SK-N-SH treated with all-trans-retinoic acid at 6 μM for 48 hours (cell line): ENCODE measurements around the gene MKRN2OS.

Experiments
- ATAC-seq: fragments of 200-7000 bp; cut with Tn5 transposase; 3 replicates; pipeline ENCODE4 v1.9.1; 2020; ENCODE audit warnings: mild to moderate bottlenecking, moderate library complexity
- BACH2 ChIP-seq: fragments of 250-450 bp; sonication (Bioruptor Pico); IDR thresholded peaks from 2 replicates; pipeline ENCODE4 v1.9.0; 2021; ENCODE audit warnings: mild to moderate bottlenecking, borderline replicate concordance
- CSDC2 ChIP-seq: fragments of 250-450 bp; sonication (Bioruptor Pico); IDR thresholded peaks from 2 replicates; pipeline ENCODE4 v1.5.0; 2020; ENCODE audit warnings: mild to moderate bottlenecking, moderate library complexity
- ESRRG ChIP-seq: fragments of 250-450 bp; sonication (Bioruptor Pico); IDR thresholded peaks from 2 replicates; pipeline ENCODE4 v1.6.1; 2021; ENCODE audit warnings: mild to moderate bottlenecking
- GLIS3 ChIP-seq: fragments of 250-450 bp; sonication (Bioruptor Pico); IDR thresholded peaks from 2 replicates; pipeline ENCODE4 v1.5.0; 2020; ENCODE audit warnings: mild to moderate bottlenecking, moderate library complexity
- ISL1 ChIP-seq: fragments of 250-450 bp; sonication (Bioruptor Pico); IDR thresholded peaks from 2 replicates; pipeline ENCODE4 v2.1.2; 2022; ENCODE audit warnings: mild to moderate bottlenecking, moderate library complexity
- OSR1 ChIP-seq: fragments of 250-450 bp; sonication (Bioruptor Pico); IDR thresholded peaks from 2 replicates; pipeline ENCODE4 v1.8.0; 2022; ENCODE audit warnings: moderate library complexity, mild to moderate bottlenecking, inconsistent platforms
- PPARA ChIP-seq: fragments of 250-450 bp; sonication (Bioruptor Pico); IDR thresholded peaks from 2 replicates; pipeline ENCODE4 v1.5.0; 2020; ENCODE audit warnings: mild to moderate bottlenecking, borderline replicate concordance
- RARB ChIP-seq: fragments of 250-450 bp; sonication (Bioruptor Pico); IDR thresholded peaks from 2 replicates; pipeline ENCODE4 v1.8.0; 2021; ENCODE audit warnings: mild to moderate bottlenecking, moderate library complexity
- SNAI2 ChIP-seq: fragments of 250-450 bp; sonication (Bioruptor Pico); IDR thresholded peaks from 2 replicates; pipeline ENCODE4 v1.5.0; 2020; ENCODE audit warnings: mild to moderate bottlenecking, moderate library complexity
- TCF4 ChIP-seq: fragments of 250-450 bp; sonication (Bioruptor Pico); IDR thresholded peaks from 2 replicates; pipeline ENCODE4 v1.8.0; 2021; ENCODE audit warnings: mild to moderate bottlenecking, moderate library complexity, borderline replicate concordance
- TOX ChIP-seq: fragments of 250-450 bp; sonication (Bioruptor Pico); IDR thresholded peaks from 2 replicates; pipeline ENCODE4 v1.8.0; 2021; ENCODE audit warnings: mild to moderate bottlenecking, moderate library complexity, borderline replicate concordance
- ZFP3 ChIP-seq: fragments of 250-450 bp; sonication (Bioruptor Pico); IDR thresholded peaks from 2 replicates; pipeline ENCODE4 v1.5.0; 2020; ENCODE audit warnings: mild to moderate bottlenecking, moderate library complexity
- ZFP30 ChIP-seq: fragments of 450-650 bp; formaldehyde crosslinking; IDR thresholded peaks from 2 replicates; pipeline ENCODE4 v1.5.0; 2022; ENCODE audit warnings: mild to moderate bottlenecking, moderate library complexity
- ZNF565 ChIP-seq: fragments of 450-650 bp; formaldehyde crosslinking; conservative IDR thresholded peaks from 2 replicates; pipeline ENCODE4 v1.5.0; 2020; ENCODE audit warnings: low read depth, mild to moderate bottlenecking, moderate library complexity
- ZNF70 ChIP-seq: fragments of 450-650 bp; formaldehyde crosslinking; IDR thresholded peaks from 2 replicates; pipeline ENCODE4 v1.5.0; 2020; ENCODE audit warnings: mild to moderate bottlenecking, moderate library complexity
- ZNF8 ChIP-seq: fragments of 450-650 bp; formaldehyde crosslinking; IDR thresholded peaks from 2 replicates; pipeline ENCODE4 v1.5.0; 2020; ENCODE audit warnings: mild to moderate bottlenecking, moderate library complexity
- TF ChIP-seq, protein P1 (sequence below): fragments of 250-450 bp; sonication (Bioruptor Pico); IDR thresholded peaks from 2 replicates; pipeline ENCODE4 v1.5.0; 2020; ENCODE audit warnings: mild to moderate bottlenecking, moderate library complexity
- TF ChIP-seq, protein P2 (sequence below): fragments of 250-450 bp; sonication (Bioruptor Pico); IDR thresholded peaks from 2 replicates; pipeline ENCODE4 v1.8.0; 2021; ENCODE audit warnings: low read depth, mild to moderate bottlenecking, moderate library complexity, borderline replicate concordance
- TF ChIP-seq, protein P3 (sequence below): fragments of 250-450 bp; sonication (Bioruptor Pico); IDR thresholded peaks from 2 replicates; pipeline ENCODE4 v1.5.1; 2020; ENCODE audit warnings: low read depth, mild to moderate bottlenecking, moderate library complexity
- TF ChIP-seq, protein P4 (sequence below): fragments of 250-450 bp; sonication (Bioruptor Pico); IDR thresholded peaks from 2 replicates; pipeline ENCODE4 v1.5.1; 2021; ENCODE audit warnings: mild to moderate bottlenecking, moderate library complexity

Gene MKRN2OS

DNA sequence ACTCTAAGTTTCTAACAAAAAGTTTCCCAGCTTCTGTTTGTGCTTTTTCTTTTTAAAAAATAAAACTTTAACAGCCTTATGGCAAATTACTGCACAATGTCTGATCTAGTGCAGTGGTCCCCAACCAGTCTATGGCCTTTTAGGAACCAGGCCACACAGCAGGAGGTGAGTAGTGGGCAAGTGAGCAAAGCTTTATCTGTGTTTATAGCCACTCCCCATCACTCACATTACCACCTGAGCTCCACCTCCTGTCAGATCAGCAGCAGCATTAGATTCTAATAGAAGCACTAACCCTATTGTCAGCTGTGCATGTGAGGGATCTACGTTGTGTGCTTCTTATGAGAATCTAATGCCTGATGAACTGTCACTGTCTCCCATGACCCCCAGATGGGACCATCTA lies 17.2 kb upstream of the MKRN2OS start (continued):
- TF ChIP-seq, protein P1, sequence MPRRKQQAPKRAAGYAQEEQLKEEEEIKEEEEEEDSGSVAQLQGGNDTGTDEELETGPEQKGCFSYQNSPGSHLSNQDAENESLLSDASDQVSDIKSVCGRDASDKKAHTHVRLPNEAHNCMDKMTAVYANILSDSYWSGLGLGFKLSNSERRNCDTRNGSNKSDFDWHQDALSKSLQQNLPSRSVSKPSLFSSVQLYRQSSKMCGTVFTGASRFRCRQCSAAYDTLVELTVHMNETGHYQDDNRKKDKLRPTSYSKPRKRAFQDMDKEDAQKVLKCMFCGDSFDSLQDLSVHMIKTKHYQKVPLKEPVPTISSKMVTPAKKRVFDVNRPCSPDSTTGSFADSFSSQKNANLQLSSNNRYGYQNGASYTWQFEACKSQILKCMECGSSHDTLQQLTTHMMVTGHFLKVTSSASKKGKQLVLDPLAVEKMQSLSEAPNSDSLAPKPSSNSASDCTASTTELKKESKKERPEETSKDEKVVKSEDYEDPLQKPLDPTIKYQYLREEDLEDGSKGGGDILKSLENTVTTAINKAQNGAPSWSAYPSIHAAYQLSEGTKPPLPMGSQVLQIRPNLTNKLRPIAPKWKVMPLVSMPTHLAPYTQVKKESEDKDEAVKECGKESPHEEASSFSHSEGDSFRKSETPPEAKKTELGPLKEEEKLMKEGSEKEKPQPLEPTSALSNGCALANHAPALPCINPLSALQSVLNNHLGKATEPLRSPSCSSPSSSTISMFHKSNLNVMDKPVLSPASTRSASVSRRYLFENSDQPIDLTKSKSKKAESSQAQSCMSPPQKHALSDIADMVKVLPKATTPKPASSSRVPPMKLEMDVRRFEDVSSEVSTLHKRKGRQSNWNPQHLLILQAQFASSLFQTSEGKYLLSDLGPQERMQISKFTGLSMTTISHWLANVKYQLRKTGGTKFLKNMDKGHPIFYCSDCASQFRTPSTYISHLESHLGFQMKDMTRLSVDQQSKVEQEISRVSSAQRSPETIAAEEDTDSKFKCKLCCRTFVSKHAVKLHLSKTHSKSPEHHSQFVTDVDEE = no peak
- TF ChIP-seq TOX (no peak), TCF4 (CRISPR knock-in tag) (no peak), ZNF8 (CRISPR knock-in tag) (no peak), CSDC2 (CRISPR knock-in tag) (no peak), ESRRG (CRISPR knock-in tag) (no peak), ISL1 (CRISPR knock-in tag) (no peak)
- TF ChIP-seq, all 23 proteins: peak for 0

DNA sequence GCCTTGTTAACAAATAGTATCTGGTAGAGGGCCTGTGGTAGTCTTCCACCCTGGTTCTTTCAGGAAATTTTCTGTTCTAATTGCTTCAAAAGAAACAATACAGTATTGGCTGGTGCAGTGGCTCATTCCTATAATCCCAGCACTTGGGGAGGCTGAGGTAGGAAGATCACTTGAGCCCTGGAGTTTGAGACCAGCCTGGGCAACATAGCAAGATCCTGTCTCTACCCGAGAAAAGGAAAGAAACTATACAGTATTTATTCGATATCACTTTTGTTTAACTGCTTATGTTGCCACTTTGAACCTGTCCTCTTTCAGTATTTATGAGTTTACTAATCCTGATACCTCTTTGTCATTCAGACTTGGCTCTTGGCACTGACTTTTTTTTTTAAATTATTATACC lies 16.1 kb upstream of the MKRN2OS start:
- no peak for ATAC-seq
- TF ChIP-seq, protein P2, sequence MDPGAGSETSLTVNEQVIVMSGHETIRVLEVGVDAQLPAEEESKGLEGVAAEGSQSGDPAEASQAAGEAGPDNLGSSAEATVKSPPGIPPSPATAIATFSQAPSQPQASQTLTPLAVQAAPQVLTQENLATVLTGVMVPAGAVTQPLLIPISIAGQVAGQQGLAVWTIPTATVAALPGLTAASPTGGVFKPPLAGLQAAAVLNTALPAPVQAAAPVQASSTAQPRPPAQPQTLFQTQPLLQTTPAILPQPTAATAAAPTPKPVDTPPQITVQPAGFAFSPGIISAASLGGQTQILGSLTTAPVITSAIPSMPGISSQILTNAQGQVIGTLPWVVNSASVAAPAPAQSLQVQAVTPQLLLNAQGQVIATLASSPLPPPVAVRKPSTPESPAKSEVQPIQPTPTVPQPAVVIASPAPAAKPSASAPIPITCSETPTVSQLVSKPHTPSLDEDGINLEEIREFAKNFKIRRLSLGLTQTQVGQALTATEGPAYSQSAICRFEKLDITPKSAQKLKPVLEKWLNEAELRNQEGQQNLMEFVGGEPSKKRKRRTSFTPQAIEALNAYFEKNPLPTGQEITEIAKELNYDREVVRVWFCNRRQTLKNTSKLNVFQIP (CRISPR knock-in tag) = no peak

DNA sequence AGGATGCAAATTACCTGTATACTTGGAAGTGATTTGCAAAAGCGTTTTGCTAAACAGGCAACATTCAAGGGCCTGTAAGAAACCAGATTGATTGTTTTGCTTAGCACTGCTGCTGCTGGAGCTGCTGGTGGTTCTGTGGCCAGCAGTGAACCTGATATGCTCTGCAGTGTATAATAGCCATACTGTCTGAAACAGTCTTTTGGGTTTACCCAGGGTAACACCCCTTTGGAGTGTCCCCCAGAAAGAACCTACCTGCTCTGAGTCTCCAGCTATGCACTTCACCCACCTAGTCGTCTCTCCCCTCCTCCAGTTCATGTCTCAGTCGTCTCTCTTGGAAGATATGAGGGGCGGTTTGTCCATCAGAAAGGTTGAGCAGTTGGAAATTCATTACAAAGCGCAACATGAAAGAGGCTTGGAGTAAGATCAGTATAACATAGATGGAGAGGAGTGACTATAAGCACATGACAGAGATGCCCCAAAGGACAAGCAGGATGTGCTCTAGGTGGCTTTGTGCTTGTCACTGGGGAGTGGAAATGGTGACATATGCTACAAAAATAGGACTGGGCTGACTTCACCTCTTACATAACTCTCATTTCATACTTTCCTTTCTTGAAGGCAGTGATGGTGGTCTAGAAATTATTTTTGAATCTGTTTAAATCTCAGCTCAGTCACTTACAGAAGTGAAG lies 15.3 kb upstream of the MKRN2OS start:
- ATAC-seq = no peak
- TF ChIP-seq ZFP30 (CRISPR knock-in tag) (no peak), GLIS3 (no peak), TOX (no peak), CSDC2 (CRISPR knock-in tag) (no peak), SNAI2 (CRISPR knock-in tag) (no peak), BACH2 (no peak), TCF4 (CRISPR knock-in tag) (no peak), ZNF8 (CRISPR knock-in tag) (no peak), ZNF70 (CRISPR knock-in tag) (no peak), ZNF565 (CRISPR knock-in tag) (no peak), RARB (CRISPR knock-in tag) (no peak), ISL1 (CRISPR knock-in tag) (no peak)
- TF ChIP-seq, protein P3, sequence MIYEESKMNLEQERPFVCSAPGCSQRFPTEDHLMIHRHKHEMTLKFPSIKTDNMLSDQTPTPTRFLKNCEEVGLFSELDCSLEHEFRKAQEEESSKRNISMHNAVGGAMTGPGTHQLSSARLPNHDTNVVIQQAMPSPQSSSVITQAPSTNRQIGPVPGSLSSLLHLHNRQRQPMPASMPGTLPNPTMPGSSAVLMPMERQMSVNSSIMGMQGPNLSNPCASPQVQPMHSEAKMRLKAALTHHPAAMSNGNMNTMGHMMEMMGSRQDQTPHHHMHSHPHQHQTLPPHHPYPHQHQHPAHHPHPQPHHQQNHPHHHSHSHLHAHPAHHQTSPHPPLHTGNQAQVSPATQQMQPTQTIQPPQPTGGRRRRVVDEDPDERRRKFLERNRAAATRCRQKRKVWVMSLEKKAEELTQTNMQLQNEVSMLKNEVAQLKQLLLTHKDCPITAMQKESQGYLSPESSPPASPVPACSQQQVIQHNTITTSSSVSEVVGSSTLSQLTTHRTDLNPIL (CRISPR knock-in tag) = no peak
- TF ChIP-seq, protein P1 = no peak
- TF ChIP-seq, protein P2 (CRISPR knock-in tag) = no peak

DNA sequence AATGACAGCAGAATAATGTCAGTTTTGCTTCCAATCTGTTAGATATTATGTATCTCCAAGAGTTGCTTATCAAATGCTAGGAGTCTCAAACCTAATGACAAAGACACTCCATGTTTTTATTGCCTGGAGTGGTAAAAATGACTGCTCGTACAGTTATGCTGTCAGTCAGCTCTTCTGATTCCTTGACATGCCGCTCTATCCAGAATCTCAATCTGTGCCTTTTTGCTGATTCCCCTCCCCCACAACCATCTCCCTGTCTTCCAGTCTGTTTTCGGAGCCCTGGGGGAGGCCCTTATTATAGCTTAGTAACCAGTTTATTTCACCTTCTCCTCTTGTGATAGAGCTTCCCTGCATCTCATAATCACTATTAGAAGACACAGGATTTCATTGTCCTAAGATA lies 14.2 kb upstream of the MKRN2OS start:
- TF ChIP-seq, protein P3 (CRISPR knock-in tag) = no peak
- TF ChIP-seq TOX = no peak
- no peak for TF ChIP-seq ZNF565 (CRISPR knock-in tag)
- TF ChIP-seq ZNF8 (CRISPR knock-in tag) = no peak
- no peak for TF ChIP-seq ZFP3
- no peak for TF ChIP-seq GLIS3
- TF ChIP-seq OSR1 (CRISPR knock-in tag) = no peak
- no peak for TF ChIP-seq BACH2
- TF ChIP-seq ZNF70 (CRISPR knock-in tag) = no peak
- no peak for TF ChIP-seq CSDC2 (CRISPR knock-in tag)
- no peak for TF ChIP-seq ISL1 (CRISPR knock-in tag)
- no peak for TF ChIP-seq RARB (CRISPR knock-in tag)
- TF ChIP-seq, protein P4, sequence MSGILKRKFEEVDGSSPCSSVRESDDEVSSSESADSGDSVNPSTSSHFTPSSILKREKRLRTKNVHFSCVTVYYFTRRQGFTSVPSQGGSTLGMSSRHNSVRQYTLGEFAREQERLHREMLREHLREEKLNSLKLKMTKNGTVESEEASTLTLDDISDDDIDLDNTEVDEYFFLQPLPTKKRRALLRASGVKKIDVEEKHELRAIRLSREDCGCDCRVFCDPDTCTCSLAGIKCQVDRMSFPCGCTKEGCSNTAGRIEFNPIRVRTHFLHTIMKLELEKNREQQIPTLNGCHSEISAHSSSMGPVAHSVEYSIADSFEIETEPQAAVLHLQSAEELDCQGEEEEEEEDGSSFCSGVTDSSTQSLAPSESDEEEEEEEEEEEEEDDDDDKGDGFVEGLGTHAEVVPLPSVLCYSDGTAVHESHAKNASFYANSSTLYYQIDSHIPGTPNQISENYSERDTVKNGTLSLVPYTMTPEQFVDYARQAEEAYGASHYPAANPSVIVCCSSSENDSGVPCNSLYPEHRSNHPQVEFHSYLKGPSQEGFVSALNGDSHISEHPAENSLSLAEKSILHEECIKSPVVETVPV (CRISPR knock-in tag) = no peak
- no peak for TF ChIP-seq PPARA
- no peak for ATAC-seq
